Mammary epithelial cell (primary cell): ENCODE results near the gene SORBS1.

Experiments
- CTCF ChIP-seq, 2 donors: IDR thresholded peaks in 1 of 2; conservative IDR thresholded peaks in 1 of 2; 2 replicates each; pipeline ENCODE4 v1.5.1; 2011 to 2012; ENCODE audit warnings: inconsistent platforms in 2 of 2, low read length in 2 of 2, mild to moderate bottlenecking in 2 of 2, control low read depth in 1 of 2, low read depth in 1 of 2; ENCODE audit not compliant: insufficient read depth in 1 of 2; ENCODE audit errors: extremely low read depth in 1 of 2
- EZH2 ChIP-seq: IDR thresholded peaks from 2 replicates; pipeline ENCODE4 v1.6.1; 2012; ENCODE audit warnings: low read length, inconsistent platforms, borderline replicate concordance

- TF ChIP-seq CTCF (conservative IDR thresholded peaks at IDR 0.05 in 1 of 2, IDR thresholded peaks at IDR 0.05 in 1 of 2; ENCODE audit: extremely low read depth in 1 of 2, insufficient read depth in 1 of 2, low read depth in 1 of 2, low read length in 2 of 2) (no peak), EZH2 (no peak)
Observed at GRCh38 chr10:95395947-95396449, 165.2 kb downstream of the SORBS1 start.
